Upper lobe of left lung (tissue), 6 donors: ENCODE measurements around the gene CENPN. TPM values are rescaled to one million over a fixed set of nuclear protein-coding genes. Genes with fewer than 3 reads are reported as not detected.

Source experiments
- ATAC-seq, 2 donors: fragments of 200-7000 bp; cut with Tn5 transposase; one replicate each; pipeline ENCODE4 v1.9.1; 2022; ENCODE audit warnings: mild to moderate bottlenecking in 2 of 2, moderate library complexity in 2 of 2; ENCODE audit not compliant: low FRiP score in 2 of 2
- DNase-seq, 2 donors: peaks; one replicate each; pipeline ENCODE4 v3.0.0-alpha.2; 2019 to 2020
- H3K27ac ChIP-seq, 4 donors: fragments of 200-600 bp; sonication (generic); one replicate each; pipeline ENCODE4 v1.5.1; 2016 to 2019
- H3K27me3 ChIP-seq, 4 donors: fragments of 200-600 bp; sonication (generic); one replicate each; pipeline ENCODE4 v1.5.1; 2017 to 2019
- H3K36me3 ChIP-seq, 4 donors: fragments of 200-600 bp; sonication (generic); one replicate each; pipeline ENCODE4 v1.5.1; 2016 to 2019
- H3K4me1 ChIP-seq, 4 donors: fragments of 200-600 bp; sonication (generic); one replicate each; pipeline ENCODE4 v1.5.1; 2018 to 2019
- H3K4me3 ChIP-seq, 4 donors: fragments of 200-600 bp; sonication (generic); one replicate each; pipeline ENCODE4 v1.5.1; 2017 to 2019; ENCODE audit warnings: mild to moderate bottlenecking in 2 of 4, moderate library complexity in 1 of 4
- H3K9me3 ChIP-seq, 4 donors: fragments of 200-600 bp; sonication (generic); one replicate each; pipeline ENCODE4 v1.5.1; 2018 to 2019
- EP300 ChIP-seq, 4 donors: sonication (generic); formaldehyde crosslinking; IDR thresholded peaks; one replicate each; pipeline ENCODE4 v1.5.1; 2017; ENCODE audit warnings: antibody characterized with exemption in 4 of 4, control low read depth in 2 of 4
- POLR2A ChIP-seq, 4 donors: fragments of 450-650 bp; IDR thresholded peaks; one replicate each; pipeline ENCODE4 v1.5.1; 2016 to 2017; ENCODE audit warnings: antibody characterized with exemption in 4 of 4, mild to moderate bottlenecking in 2 of 4
- POLR2AphosphoS5 ChIP-seq, 2 donors: sonication (generic); formaldehyde crosslinking; IDR thresholded peaks; one replicate each; pipeline ENCODE4 v1.5.1; 2017; ENCODE audit warnings: antibody characterized with exemption in 2 of 2
- WGBS, 2 donors: methylation state at CpG; one replicate each; pipeline ENCODE4 v1.1.5; 2017 to 2018; 5-methylcytosine and 5-hydroxymethylcytosine counted together
- total RNA-seq, 6 donors: library from RNA; depleted of rRNA in 4 of 6; stranded (reverse); fragments of >200 nt in 4 of 6; gene quantifications; one replicate each; pipeline versions ENCODE4 v1.1.0 to v1.2.1, GENCODE V29; 2016 to 2021
- TF ChIP-seq, protein P1 (sequence below), 6 experiments: fragments of 450-650 bp in 4 of 6; fragments of 200-600 bp in 2 of 6; sonication (generic) in 2 of 6; IDR thresholded peaks; one replicate each; pipeline ENCODE4 v1.5.1; 2016 to 2019; ENCODE audit warnings: antibody characterized with exemption in 6 of 6
- donor health status: DM: no; HTN: no; CAD: no; lungs with moderate emphysema.
- donor health status: DM: no; HTN: yes; CAD: no; lungs with severe emphysema.

CENPN gene
- total RNA-seq, 6 donors from 2014 or later, result 3.1 to 10.9 (median 7.1) TPM

DNA sequence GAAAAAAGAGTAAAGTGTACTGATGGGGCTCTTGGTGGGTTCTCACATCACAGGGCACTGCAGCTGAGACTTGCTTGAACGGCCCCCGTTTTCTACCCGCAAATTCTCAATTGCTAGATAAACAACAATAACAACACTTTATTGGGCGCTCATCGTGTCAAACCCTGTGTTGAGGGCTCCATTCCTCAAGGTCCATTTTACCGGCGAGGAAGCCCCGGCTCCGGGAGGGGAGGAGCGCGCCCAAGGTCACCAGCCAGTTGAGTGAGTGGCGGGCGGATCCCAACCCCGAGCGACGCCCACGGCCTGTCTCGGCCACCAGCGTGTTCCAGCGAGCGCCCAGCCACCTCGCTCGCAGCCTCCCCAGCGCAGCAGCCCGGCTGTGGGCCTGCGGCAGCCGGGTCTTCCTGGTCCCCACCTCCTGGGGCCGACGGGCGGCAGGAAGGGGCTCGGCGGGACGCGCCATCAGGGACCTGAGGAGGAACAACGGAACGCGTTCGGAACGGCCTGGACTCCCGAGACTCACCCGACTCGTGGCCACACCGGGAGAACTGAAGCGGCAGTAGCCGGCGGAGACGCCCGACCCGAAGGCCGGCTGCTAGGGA lies 702 bp upstream of the CENPN start:
- no peaks in the 10 kb centered on the region for H3K36me3 ChIP-seq
- 0 to 3% methylated on average over 5 to 46 of the region's 50 CpGs for WGBS, 2 donors
- peaks cover 24 to 31% (median 27%) of the 10 kb centered on the region in 4 donors for H3K4me1 ChIP-seq
- DNase-seq (peak; percentile 87 to 94), ATAC-seq (peak; percentile 75 to 80)
- TF ChIP-seq, protein P1, sequence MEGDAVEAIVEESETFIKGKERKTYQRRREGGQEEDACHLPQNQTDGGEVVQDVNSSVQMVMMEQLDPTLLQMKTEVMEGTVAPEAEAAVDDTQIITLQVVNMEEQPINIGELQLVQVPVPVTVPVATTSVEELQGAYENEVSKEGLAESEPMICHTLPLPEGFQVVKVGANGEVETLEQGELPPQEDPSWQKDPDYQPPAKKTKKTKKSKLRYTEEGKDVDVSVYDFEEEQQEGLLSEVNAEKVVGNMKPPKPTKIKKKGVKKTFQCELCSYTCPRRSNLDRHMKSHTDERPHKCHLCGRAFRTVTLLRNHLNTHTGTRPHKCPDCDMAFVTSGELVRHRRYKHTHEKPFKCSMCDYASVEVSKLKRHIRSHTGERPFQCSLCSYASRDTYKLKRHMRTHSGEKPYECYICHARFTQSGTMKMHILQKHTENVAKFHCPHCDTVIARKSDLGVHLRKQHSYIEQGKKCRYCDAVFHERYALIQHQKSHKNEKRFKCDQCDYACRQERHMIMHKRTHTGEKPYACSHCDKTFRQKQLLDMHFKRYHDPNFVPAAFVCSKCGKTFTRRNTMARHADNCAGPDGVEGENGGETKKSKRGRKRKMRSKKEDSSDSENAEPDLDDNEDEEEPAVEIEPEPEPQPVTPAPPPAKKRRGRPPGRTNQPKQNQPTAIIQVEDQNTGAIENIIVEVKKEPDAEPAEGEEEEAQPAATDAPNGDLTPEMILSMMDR (IDR thresholded peaks at IDR 0.05), result peak in 1 of 6 experiments; percentile 5
- no peak for TF ChIP-seq POLR2A (IDR thresholded peaks at IDR 0.05)
- H3K27me3 ChIP-seq, result no peaks in the 10 kb centered on the region
- H3K9me3 ChIP-seq, result no peaks in the 10 kb centered on the region
- peak overlapping the region; percentile 81 to 98 (median 86) for H3K4me3 ChIP-seq
- peak overlapping the region; percentile 96 to 99 (median 98) for H3K27ac ChIP-seq

DNA sequence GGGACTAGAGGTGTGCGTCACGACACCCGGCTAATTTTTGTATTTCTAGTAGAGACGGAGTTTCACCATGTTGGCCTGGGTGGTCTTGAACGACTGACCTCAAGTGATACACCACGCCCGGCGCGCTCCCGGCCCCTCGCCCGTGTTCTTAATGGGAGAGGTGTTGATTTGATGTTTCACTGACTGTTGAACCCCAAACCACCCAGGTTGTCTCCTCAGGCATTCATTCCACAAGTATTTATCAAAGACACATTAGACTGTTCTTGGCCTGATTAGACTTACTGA lies 1.4 kb downstream of the CENPN start:
- 97 to 98% methylated on average over 12 of the region's 12 CpGs for WGBS, 2 donors
- H3K4me3 ChIP-seq, result peak overlapping the region in 3 of 4 donors; percentile 81 to 98 (median 90)
- H3K36me3 ChIP-seq, result peaks cover 0 to 4% (median 0%) of the 10 kb centered on the region in 4 donors
- H3K9me3 ChIP-seq, result no peaks in the 10 kb centered on the region
- H3K4me1 ChIP-seq, result peaks cover 24 to 31% (median 27%) of the 10 kb centered on the region in 4 donors
- no peaks in the 10 kb centered on the region for H3K27me3 ChIP-seq
- no peak for ATAC-seq
- H3K27ac ChIP-seq, result peak overlapping the region in 2 of 4 donors; percentile 96 to 99
- DNase-seq, result peak in 1 of 2 donors; percentile 86
- TF ChIP-seq, protein P1 (IDR thresholded peaks at IDR 0.05), result no peak
- no peak for TF ChIP-seq POLR2A (IDR thresholded peaks at IDR 0.05)
- no peak for TF ChIP-seq EP300 (IDR thresholded peaks at IDR 0.05)
- no peak for TF ChIP-seq POLR2AphosphoS5 (IDR thresholded peaks at IDR 0.05)

DNA sequence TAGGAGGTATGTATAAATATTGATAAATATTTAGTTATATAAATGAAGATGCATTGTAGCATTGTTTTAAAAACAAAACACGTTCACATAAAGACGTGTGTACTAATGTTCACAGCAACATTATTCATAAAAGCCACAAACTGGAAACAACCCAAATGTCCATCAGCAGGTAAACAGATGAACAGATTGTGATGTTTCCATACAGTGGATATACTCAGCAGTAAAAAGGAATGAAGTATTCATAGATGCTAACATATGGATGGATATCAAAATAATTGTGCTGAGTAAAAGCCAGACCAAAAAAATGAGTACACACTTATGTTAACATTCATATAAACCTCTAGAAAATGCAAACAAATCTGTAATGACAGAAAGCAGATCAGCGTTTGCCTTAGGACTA lies 6.0 kb downstream of the CENPN start:
- 86 to 95% methylated on average over 3 of the region's 3 CpGs for WGBS, 2 donors
- DNase-seq (no peak), ATAC-seq (no peak)
- Histone ChIP-seq H3K4me1 (peaks cover 3 to 7% (median 4%) of the 10 kb centered on the region in 4 donors), H3K27me3 (no peaks in the 10 kb centered on the region), H3K36me3 (peaks cover 0 to 8% (median 4%) of the 10 kb centered on the region in 4 donors), H3K4me3 (no peak overlapping the region), H3K9me3 (no peaks in the 10 kb centered on the region), H3K27ac (no peak overlapping the region)
- TF ChIP-seq POLR2AphosphoS5 (IDR thresholded peaks at IDR 0.05) (no peak), EP300 (IDR thresholded peaks at IDR 0.05) (no peak), POLR2A (IDR thresholded peaks at IDR 0.05) (no peak)
- TF ChIP-seq, protein P1 (IDR thresholded peaks at IDR 0.05), result no peak

DNA sequence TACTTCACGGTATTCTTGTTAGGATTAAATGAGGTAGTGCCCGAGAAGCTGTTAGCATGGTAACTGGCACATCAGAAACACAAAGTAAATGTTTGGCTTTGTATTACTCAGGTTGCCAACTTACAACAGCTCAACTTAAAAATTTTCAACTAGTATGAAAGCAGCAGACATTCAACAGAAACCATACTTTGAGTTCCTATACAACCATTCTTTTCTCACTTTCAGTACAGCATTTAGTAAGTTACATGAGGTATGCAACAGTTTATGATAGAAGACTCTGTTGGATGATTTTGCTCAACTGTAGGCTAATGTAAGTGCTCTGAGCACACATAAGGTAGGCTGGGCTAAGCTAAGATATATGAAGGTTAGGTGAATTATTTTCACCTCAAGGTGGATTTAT lies 7.7 kb downstream of the CENPN start:
- no peaks in the 10 kb centered on the region for H3K9me3 ChIP-seq
- ATAC-seq, result no peak
- no peak overlapping the region for H3K27ac ChIP-seq
- TF ChIP-seq EP300 (IDR thresholded peaks at IDR 0.05) (no peak), POLR2A (IDR thresholded peaks at IDR 0.05) (no peak), POLR2AphosphoS5 (IDR thresholded peaks at IDR 0.05) (no peak)
- TF ChIP-seq, protein P1 (IDR thresholded peaks at IDR 0.05), result no peak
- H3K4me1 ChIP-seq, result no peaks in the 10 kb centered on the region
- WGBS, 2 donors, result 93 to 94% methylated on average over 2 of the region's 2 CpGs
- H3K4me3 ChIP-seq, result no peak overlapping the region
- peaks cover 0 to 19% (median 7%) of the 10 kb centered on the region in 4 donors for H3K36me3 ChIP-seq
- H3K27me3 ChIP-seq, result no peaks in the 10 kb centered on the region
- no peak for DNase-seq

DNA sequence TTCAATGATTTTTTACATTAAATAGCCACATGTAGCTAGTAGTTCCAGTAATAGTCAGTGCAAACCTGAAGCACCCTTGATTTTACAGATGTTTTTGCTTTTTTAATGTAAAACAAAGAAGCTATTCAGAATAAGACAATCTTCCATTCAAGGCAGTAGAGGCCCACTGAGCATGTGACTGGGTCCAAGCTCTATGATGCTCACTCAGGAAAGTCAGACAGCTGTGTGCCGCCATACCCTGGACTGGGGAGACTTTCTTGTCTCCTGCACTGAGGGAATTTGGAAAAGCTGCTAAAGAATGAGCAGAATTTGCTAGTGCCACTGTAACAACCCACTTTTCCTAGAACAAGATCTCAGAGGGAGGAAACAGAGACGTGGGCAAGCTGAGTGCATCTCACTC lies 11.5 kb downstream of the CENPN start:
- 96 to 100% methylated on average over 2 of the region's 2 CpGs for WGBS, 2 donors
- TF ChIP-seq, protein P1 (IDR thresholded peaks at IDR 0.05), result no peak
- TF ChIP-seq POLR2A (IDR thresholded peaks at IDR 0.05) (no peak), POLR2AphosphoS5 (IDR thresholded peaks at IDR 0.05) (no peak), EP300 (IDR thresholded peaks at IDR 0.05) (no peak)
- H3K36me3 ChIP-seq, result peaks cover 0 to 50% (median 16%) of the 10 kb centered on the region in 4 donors
- H3K4me3 ChIP-seq, result no peak overlapping the region
- H3K9me3 ChIP-seq, result no peaks in the 10 kb centered on the region
- H3K27ac ChIP-seq, result no peak overlapping the region
- ATAC-seq (no peak), DNase-seq (no peak)
- H3K27me3 ChIP-seq, result no peaks in the 10 kb centered on the region
- H3K4me1 ChIP-seq, result no peaks in the 10 kb centered on the region
